Measurements from ENCODE around the gene PBX2.

Gene PBX2

GRCh38 chr6:32152769-32153563, 37.0 kb downstream of the PBX2 start:
- Mint-ChIP-seq H3K36me3 (ENCODE audit: low read depth) (peaks cover 21% of the 10 kb centered on the region), H3K27me3 (ENCODE audit: low read depth, poor library complexity) (peaks cover 46% of the 10 kb centered on the region), H3K9me3 (peaks cover 7% of the 10 kb centered on the region), H3K4me3 (peak overlapping the region; percentile 95), H3K27ac (peak overlapping the region; percentile 94), H3K4me1 (peaks cover 68% of the 10 kb centered on the region)
- peak; percentile 50 for DNase-seq
- TF ChIP-seq, protein P1, sequence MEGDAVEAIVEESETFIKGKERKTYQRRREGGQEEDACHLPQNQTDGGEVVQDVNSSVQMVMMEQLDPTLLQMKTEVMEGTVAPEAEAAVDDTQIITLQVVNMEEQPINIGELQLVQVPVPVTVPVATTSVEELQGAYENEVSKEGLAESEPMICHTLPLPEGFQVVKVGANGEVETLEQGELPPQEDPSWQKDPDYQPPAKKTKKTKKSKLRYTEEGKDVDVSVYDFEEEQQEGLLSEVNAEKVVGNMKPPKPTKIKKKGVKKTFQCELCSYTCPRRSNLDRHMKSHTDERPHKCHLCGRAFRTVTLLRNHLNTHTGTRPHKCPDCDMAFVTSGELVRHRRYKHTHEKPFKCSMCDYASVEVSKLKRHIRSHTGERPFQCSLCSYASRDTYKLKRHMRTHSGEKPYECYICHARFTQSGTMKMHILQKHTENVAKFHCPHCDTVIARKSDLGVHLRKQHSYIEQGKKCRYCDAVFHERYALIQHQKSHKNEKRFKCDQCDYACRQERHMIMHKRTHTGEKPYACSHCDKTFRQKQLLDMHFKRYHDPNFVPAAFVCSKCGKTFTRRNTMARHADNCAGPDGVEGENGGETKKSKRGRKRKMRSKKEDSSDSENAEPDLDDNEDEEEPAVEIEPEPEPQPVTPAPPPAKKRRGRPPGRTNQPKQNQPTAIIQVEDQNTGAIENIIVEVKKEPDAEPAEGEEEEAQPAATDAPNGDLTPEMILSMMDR (IDR thresholded peaks at IDR 0.05), result no peak

GRCh38 chr6:32151863-32152768, 37.9 kb downstream of the PBX2 start, which contains the start of gene PRRT1:
TSS of gene PRRT1 (minus strand) at chr6:32151939. CDS start at chr6:32151827, 112 bp downstream.
- Mint-ChIP-seq H3K36me3 (ENCODE audit: low read depth) (peaks cover 12% of the 10 kb centered on the region), H3K27me3 (ENCODE audit: low read depth, poor library complexity) (peaks cover 53% of the 10 kb centered on the region), H3K27ac (no peak within 1 kb of the TSS), H3K9me3 (peaks cover 8% of the 10 kb centered on the region), H3K4me3 (peak within 1 kb of the TSS; percentile 95), H3K4me1 (peaks cover 76% of the 10 kb centered on the region)
- TF ChIP-seq, protein P1 (IDR thresholded peaks at IDR 0.05), result no peak
- DNase-seq, result no peak

- H3K4me1 Mint-ChIP-seq, result peaks cover 84% of the 10 kb centered on the region
- H3K9me3 Mint-ChIP-seq, result peaks cover 8% of the 10 kb centered on the region
- H3K27ac Mint-ChIP-seq, result no peak overlapping the region
- peaks cover 16% of the 10 kb centered on the region for H3K36me3 Mint-ChIP-seq (ENCODE audit: low read depth)
- TF ChIP-seq, protein P1 (IDR thresholded peaks at IDR 0.05), result no peak
- H3K27me3 Mint-ChIP-seq (ENCODE audit: low read depth, poor library complexity), result peaks cover 61% of the 10 kb centered on the region
- H3K4me3 Mint-ChIP-seq, result peak overlapping the region; percentile 95
- DNase-seq, result no peak
Measured at GRCh38 chr6:32151181-32151862, 38.7 kb downstream of the PBX2 start.

DNA sequence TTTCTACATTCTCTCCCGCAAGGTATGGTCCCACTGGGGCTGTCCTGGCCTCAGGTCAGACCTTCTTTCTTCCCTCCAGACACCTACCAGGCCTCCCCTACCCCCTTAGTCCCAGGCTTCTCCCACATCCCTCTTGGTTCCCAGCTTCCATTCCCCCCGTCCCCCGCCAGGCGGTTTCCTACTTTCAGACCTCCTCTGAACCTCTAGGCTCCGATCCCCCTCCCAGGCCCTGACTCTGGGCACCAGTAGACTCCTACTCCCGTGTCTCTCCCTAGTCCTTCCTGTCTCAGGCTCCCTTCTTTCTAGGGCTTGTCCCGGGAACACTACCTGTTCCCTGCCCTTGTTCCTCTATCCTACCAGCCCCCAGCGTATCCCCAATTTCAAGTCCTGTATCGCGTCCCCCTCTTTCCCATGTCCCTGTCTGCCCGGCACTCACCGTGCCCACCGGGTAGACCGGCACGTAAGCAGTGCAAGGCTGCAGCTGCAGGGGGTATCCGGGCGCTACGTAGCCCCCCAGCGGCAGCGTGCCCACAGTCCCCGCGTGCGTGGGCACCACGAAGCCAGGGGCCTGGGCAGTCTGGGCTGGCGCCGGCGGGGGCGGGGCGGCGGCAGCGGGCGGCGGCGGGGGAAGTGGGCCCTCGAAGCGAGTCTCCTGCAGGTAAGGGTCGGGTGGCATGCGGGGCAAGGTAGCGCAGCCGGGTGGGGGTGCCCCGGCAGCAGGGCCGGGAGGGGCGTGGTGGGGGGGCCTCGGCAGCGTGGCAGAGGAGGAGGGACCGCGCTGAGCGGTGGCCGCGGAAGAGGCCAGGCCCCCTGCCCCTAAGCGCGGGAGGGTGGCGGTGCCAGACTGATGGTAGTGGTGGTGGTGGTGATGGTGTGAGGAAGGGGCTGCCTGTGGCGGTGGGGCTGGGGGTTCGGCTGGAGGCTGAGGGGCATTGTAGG, 39.8 kb downstream of the PBX2 start:
- H3K9me3 Mint-ChIP-seq, result peaks cover 8% of the 10 kb centered on the region
- H3K27me3 Mint-ChIP-seq (ENCODE audit: low read depth, poor library complexity), result peaks cover 64% of the 10 kb centered on the region
- H3K4me1 Mint-ChIP-seq, result peaks cover 85% of the 10 kb centered on the region
- H3K27ac Mint-ChIP-seq, result no peak overlapping the region
- no peak for DNase-seq
- H3K4me3 Mint-ChIP-seq, result peak overlapping the region; percentile 95
- TF ChIP-seq, protein P1 (IDR thresholded peaks at IDR 0.05), result no peak
- H3K36me3 Mint-ChIP-seq (ENCODE audit: low read depth), result peaks cover 12% of the 10 kb centered on the region

Data from nephron progenitor cell (in vitro differentiated cells).